HG02759 (cell line): ENCODE results near the gene RBAK.
"Not testable (repeated sequence)": the region's sequence is repeated elsewhere in the genome, so short reads cannot be mapped to it uniquely, and the experiment has no call there.

Experiments
- ATAC-seq: cut with Tn5 transposase; IDR thresholded peaks from one replicate; pipeline ENCODE4 v1.9.1; 2021; ENCODE audit warnings: mild to moderate bottlenecking, moderate library complexity; ENCODE audit not compliant: unreplicated experiment

The RBAK gene

GRCh38 chr7:5050676-5051075, 5.0 kb downstream of the RBAK start:
- ATAC-seq: no peak

- ATAC-seq: not testable (repeated sequence)
These were observed 6.1 kb downstream of the RBAK start for GRCh38 chr7:5051731-5052130.

- ATAC-seq: no peak
These were observed 7.5 kb downstream of the RBAK start for GRCh38 chr7:5053175-5053574.

- ATAC-seq: no peak
These were observed 18.0 kb downstream of the RBAK start for GRCh38 chr7:5063698-5064097.

- no peak for ATAC-seq
These were observed 18.9 kb downstream of the RBAK start for GRCh38 chr7:5064391-5065106.

GRCh38 chr7:5065107-5065407, 19.4 kb downstream of the RBAK start:
- no peak for ATAC-seq

GRCh38 chr7:5068521-5068920, 22.9 kb downstream of the RBAK start:
- ATAC-seq: no peak

- no peak for ATAC-seq
These were observed 24.5 kb downstream of the RBAK start for GRCh38 chr7:5070206-5070605.

- ATAC-seq: not testable (repeated sequence)
These were observed 29.5 kb downstream of the RBAK start for GRCh38 chr7:5075187-5075586.

GRCh38 chr7:5077740-5078139, 32.1 kb downstream of the RBAK start:
- ATAC-seq: no peak

GRCh38 chr7:5082806-5083205, 37.1 kb downstream of the RBAK start:
- no peak for ATAC-seq

GRCh38 chr7:5083311-5083711, 37.7 kb downstream of the RBAK start:
- no peak for ATAC-seq

GRCh38 chr7:5086256-5086655, 40.6 kb downstream of the RBAK start:
- no peak for ATAC-seq

- not testable (repeated sequence) for ATAC-seq
These were observed 42.7 kb downstream of the RBAK start for GRCh38 chr7:5088228-5088833.

GRCh38 chr7:5088906-5089305, 43.2 kb downstream of the RBAK start:
- ATAC-seq: no peak

GRCh38 chr7:5093948-5094347, 48.3 kb downstream of the RBAK start:
- no peak for ATAC-seq

- ATAC-seq: no peak
These were observed 49.0 kb downstream of the RBAK start for GRCh38 chr7:5094641-5095040.

- no peak for ATAC-seq
These were observed 70.7 kb downstream of the RBAK start for GRCh38 chr7:5116359-5116758.

GRCh38 chr7:5117095-5117970, 71.7 kb downstream of the RBAK start:
- no peak for ATAC-seq
